Breast epithelium (tissue), 4 donors: ENCODE measurements around the gene NTRK2. TPM values are rescaled to one million over a fixed set of nuclear protein-coding genes. Genes with fewer than 3 reads are reported as not detected.

Experiments
- DNase-seq, 2 donors: peaks; one replicate each; pipeline ENCODE4 v3.0.0-alpha.2; 2019; ENCODE audit warnings: low spot score in 2 of 2
- H3K27ac ChIP-seq, 2 donors: fragments of 200-600 bp; sonication (generic) in 1 of 2; one replicate each; pipeline ENCODE4 v1.5.1; 2016 to 2019; ENCODE audit warnings: mild to moderate bottlenecking in 1 of 2
- H3K27me3 ChIP-seq, 2 donors: fragments of 200-600 bp; sonication (generic) in 1 of 2; one replicate each; pipeline versions ENCODE4 v1.5.1 to v1.6.0; 2017 to 2019; ENCODE audit warnings: control low read depth in 1 of 2, mild to moderate bottlenecking in 1 of 2
- H3K36me3 ChIP-seq: fragments of 200-600 bp; one replicate; pipeline ENCODE4 v1.5.1; 2019
- H3K4me1 ChIP-seq, 2 donors: fragments of 200-600 bp; sonication (generic); one replicate each; pipeline ENCODE4 v1.5.1; 2016 to 2019; ENCODE audit warnings: control low read depth in 1 of 2
- H3K4me3 ChIP-seq, 3 donors: fragments of 200-600 bp; sonication (generic); 1 replicate in 2 of 3; 2 replicates in 1 of 3; pipeline ENCODE4 v1.5.1; 2016 to 2019; ENCODE audit warnings: mild to moderate bottlenecking in 3 of 3, moderate library complexity in 2 of 3
- H3K9me3 ChIP-seq, 2 donors: fragments of 200-600 bp; sonication (generic) in 1 of 2; one replicate each; pipeline ENCODE4 v1.5.1; 2016 to 2019; ENCODE audit warnings: control low read depth in 1 of 2
- CTCF ChIP-seq, 3 donors: fragments of 450-650 bp; IDR thresholded peaks; one replicate each; pipeline ENCODE4 v1.5.1; 2016 to 2017; ENCODE audit warnings: antibody characterized with exemption in 3 of 3, mild to moderate bottlenecking in 3 of 3, moderate library complexity in 3 of 3
- POLR2A ChIP-seq: fragments of 450-650 bp; IDR thresholded peaks from one replicate; pipeline ENCODE4 v1.6.1; 2016; ENCODE audit warnings: antibody characterized with exemption, mild to moderate bottlenecking, moderate library complexity
- POLR2AphosphoS5 ChIP-seq, 3 donors: sonication (generic); formaldehyde crosslinking; IDR thresholded peaks; one replicate each; pipeline ENCODE4 v1.6.1; 2017; ENCODE audit warnings: antibody characterized with exemption in 3 of 3
- intact Hi-C: fragments of 100-400 bp; cut with DNase I; formaldehyde crosslinking; loops from one replicate; pipeline ENCODE4 v1.15.1; 2023; ENCODE audit warnings: low total_unique reads
- total RNA-seq, 3 donors: library from RNA; depleted of rRNA; stranded (reverse); fragments of >200 nt; gene quantifications; one replicate each; pipeline ENCODE4 v1.1.0, GENCODE V29; 2016

Gene NTRK2
- total RNA-seq, 3 donors from 2014 or later: 25.9 to 134 (median 112) TPM

GRCh38 chr9:84701801-84702200, 32.3 kb downstream of the NTRK2 start:
- H3K9me3 ChIP-seq: no peaks in the 10 kb centered on the region
- H3K27ac ChIP-seq: peak overlapping the region; percentile 31 to 45
- no peaks in the 10 kb centered on the region for H3K36me3 ChIP-seq
- H3K4me3 ChIP-seq: no peak overlapping the region
- intact Hi-C loops: no loop called here
- H3K27me3 ChIP-seq: no peaks in the 10 kb centered on the region
- no peak for DNase-seq
- TF ChIP-seq POLR2AphosphoS5 (IDR thresholded peaks at IDR 0.05) (no peak), CTCF (IDR thresholded peaks at IDR 0.05) (no peak), POLR2A (no peak)
- no peaks in the 10 kb centered on the region for H3K4me1 ChIP-seq

GRCh38 chr9:84702471-84702870, 32.9 kb downstream of the NTRK2 start:
- no peaks in the 10 kb centered on the region for H3K4me1 ChIP-seq
- no peaks in the 10 kb centered on the region for H3K27me3 ChIP-seq
- no peaks in the 10 kb centered on the region for H3K36me3 ChIP-seq
- intact Hi-C loops: no loop called here
- H3K4me3 ChIP-seq: no peak overlapping the region
- H3K9me3 ChIP-seq: no peaks in the 10 kb centered on the region
- TF ChIP-seq POLR2AphosphoS5 (IDR thresholded peaks at IDR 0.05): no peak
- no peak for TF ChIP-seq POLR2A
- TF ChIP-seq CTCF (IDR thresholded peaks at IDR 0.05): no peak
- H3K27ac ChIP-seq: no peak overlapping the region
- DNase-seq: no peak

- Histone ChIP-seq H3K4me1 (no peaks in the 10 kb centered on the region), H3K27ac (no peak overlapping the region), H3K36me3 (no peaks in the 10 kb centered on the region), H3K27me3 (no peaks in the 10 kb centered on the region), H3K4me3 (no peak overlapping the region), H3K9me3 (no peaks in the 10 kb centered on the region)
- intact Hi-C loops: no loop called here
- no peak for DNase-seq
- no peak for TF ChIP-seq POLR2A
Measured at GRCh38 chr9:84703793-84704192, 34.3 kb downstream of the NTRK2 start.

- Histone ChIP-seq H3K9me3 (no peaks in the 10 kb centered on the region), H3K27me3 (no peaks in the 10 kb centered on the region), H3K4me1 (no peaks in the 10 kb centered on the region), H3K36me3 (no peaks in the 10 kb centered on the region), H3K27ac (peak overlapping the region in 1 of 2 donors; percentile 15), H3K4me3 (no peak overlapping the region)
- no peak for DNase-seq
- intact Hi-C loops: no loop called here
- no peak for TF ChIP-seq POLR2A
- no peak for TF ChIP-seq CTCF (IDR thresholded peaks at IDR 0.05)
- no peak for TF ChIP-seq POLR2AphosphoS5 (IDR thresholded peaks at IDR 0.05)
Measured at GRCh38 chr9:84705128-84705527, 35.6 kb downstream of the NTRK2 start.

- H3K9me3 ChIP-seq: no peaks in the 10 kb centered on the region
- H3K36me3 ChIP-seq: no peaks in the 10 kb centered on the region
- TF ChIP-seq CTCF (IDR thresholded peaks at IDR 0.05) (no peak), POLR2A (no peak), POLR2AphosphoS5 (IDR thresholded peaks at IDR 0.05) (no peak)
- intact Hi-C loops: no loop called here
- no peaks in the 10 kb centered on the region for H3K27me3 ChIP-seq
- peak overlapping the region; percentile 66 to 86 for H3K27ac ChIP-seq
- H3K4me1 ChIP-seq: no peaks in the 10 kb centered on the region
- H3K4me3 ChIP-seq: no peak overlapping the region
- no peak for DNase-seq
Measured at GRCh38 chr9:84708400-84708799, 38.9 kb downstream of the NTRK2 start.

GRCh38 chr9:84709056-84709455, 39.5 kb downstream of the NTRK2 start:
- TF ChIP-seq POLR2A (no peak), POLR2AphosphoS5 (IDR thresholded peaks at IDR 0.05) (no peak), CTCF (IDR thresholded peaks at IDR 0.05) (no peak)
- intact Hi-C loops: no loop called here
- Histone ChIP-seq H3K36me3 (no peaks in the 10 kb centered on the region), H3K9me3 (no peaks in the 10 kb centered on the region), H3K4me1 (no peaks in the 10 kb centered on the region), H3K27ac (peak overlapping the region; percentile 66 to 86), H3K27me3 (no peaks in the 10 kb centered on the region), H3K4me3 (no peak overlapping the region)
- no peak for DNase-seq
